Fibroblast of lung (primary cell): ENCODE measurements around the gene WWOX.

Experiments used
- EZH2 ChIP-seq: IDR thresholded peaks from 2 replicates; pipeline ENCODE4 v1.5.1; 2012; ENCODE audit warnings: low read length, control low read depth, mild to moderate bottlenecking; ENCODE audit errors: missing control alignments
- TF ChIP-seq, protein P1 (sequence below), 2 donors: IDR thresholded peaks in 1 of 2; conservative IDR thresholded peaks in 1 of 2; 1 replicate in 1 of 2; 2 replicates in 1 of 2; pipeline ENCODE4 v1.5.1; 2011 to 2012; ENCODE audit warnings: low read length in 2 of 2, control low read depth in 1 of 2, inconsistent platforms in 1 of 2, low read depth in 1 of 2, mild to moderate bottlenecking in 1 of 2

GRCh38 chr16:78269256-78269655 is 169.8 kb downstream of the WWOX start:
- TF ChIP-seq, protein P1, sequence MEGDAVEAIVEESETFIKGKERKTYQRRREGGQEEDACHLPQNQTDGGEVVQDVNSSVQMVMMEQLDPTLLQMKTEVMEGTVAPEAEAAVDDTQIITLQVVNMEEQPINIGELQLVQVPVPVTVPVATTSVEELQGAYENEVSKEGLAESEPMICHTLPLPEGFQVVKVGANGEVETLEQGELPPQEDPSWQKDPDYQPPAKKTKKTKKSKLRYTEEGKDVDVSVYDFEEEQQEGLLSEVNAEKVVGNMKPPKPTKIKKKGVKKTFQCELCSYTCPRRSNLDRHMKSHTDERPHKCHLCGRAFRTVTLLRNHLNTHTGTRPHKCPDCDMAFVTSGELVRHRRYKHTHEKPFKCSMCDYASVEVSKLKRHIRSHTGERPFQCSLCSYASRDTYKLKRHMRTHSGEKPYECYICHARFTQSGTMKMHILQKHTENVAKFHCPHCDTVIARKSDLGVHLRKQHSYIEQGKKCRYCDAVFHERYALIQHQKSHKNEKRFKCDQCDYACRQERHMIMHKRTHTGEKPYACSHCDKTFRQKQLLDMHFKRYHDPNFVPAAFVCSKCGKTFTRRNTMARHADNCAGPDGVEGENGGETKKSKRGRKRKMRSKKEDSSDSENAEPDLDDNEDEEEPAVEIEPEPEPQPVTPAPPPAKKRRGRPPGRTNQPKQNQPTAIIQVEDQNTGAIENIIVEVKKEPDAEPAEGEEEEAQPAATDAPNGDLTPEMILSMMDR (conservative IDR thresholded peaks at IDR 0.05 in 1 of 2, IDR thresholded peaks at IDR 0.05 in 1 of 2; ENCODE audit: low read depth in 1 of 2, low read length in 2 of 2), result no peak
- no peak for TF ChIP-seq EZH2
